Measurements from ENCODE around the gene IGLL1.
"Not testable (repeated sequence)": the region's sequence is repeated elsewhere in the genome, so short reads cannot be mapped to it uniquely, and the experiment has no call there.

Gene IGLL1

GRCh38 chr22:23541849-23542281, 38.2 kb downstream of the IGLL1 start:
- H2AFZ ChIP-seq (ENCODE audit: low read length); H3K36me3 ChIP-seq (ENCODE audit: insufficient read depth, low read length); H4K20me1 ChIP-seq (ENCODE audit: insufficient read depth, low read length); H3K27me3 ChIP-seq (ENCODE audit: insufficient read depth, low read length); H3K4me3 ChIP-seq (ENCODE audit: low read depth, low read length, poor library complexity, severe bottlenecking); H3K9me2 ChIP-seq (ENCODE audit: low read depth, low read length); H3K4me2 ChIP-seq (ENCODE audit: low read length); H3F3A ChIP-seq (ENCODE audit: insufficient read depth, low read length); H3K9ac ChIP-seq (ENCODE audit: low read length); H3K27ac ChIP-seq (ENCODE audit: low read depth, low read length, poor library complexity, severe bottlenecking); H3K9me3 ChIP-seq (ENCODE audit: low read length); H3K79me2 ChIP-seq (ENCODE audit: insufficient read depth, low read length): not testable (repeated sequence)
- TF ChIP-seq CTCF (IDR thresholded peaks at IDR 0.05; ENCODE audit: low read length), result peak; percentile 66
- peaks cover 27% of the 10 kb centered on the region for H3K4me1 ChIP-seq (ENCODE audit: insufficient read depth, low read length, severe bottlenecking)

- not testable (repeated sequence) for H3K9me3 ChIP-seq (ENCODE audit: low read length); H3K79me2 ChIP-seq (ENCODE audit: insufficient read depth, low read length); H3F3A ChIP-seq (ENCODE audit: insufficient read depth, low read length); H3K27ac ChIP-seq (ENCODE audit: low read depth, low read length, poor library complexity, severe bottlenecking); H3K9me2 ChIP-seq (ENCODE audit: low read depth, low read length); H3K27me3 ChIP-seq (ENCODE audit: insufficient read depth, low read length); H3K36me3 ChIP-seq (ENCODE audit: insufficient read depth, low read length); H3K9ac ChIP-seq (ENCODE audit: low read length); H3K4me2 ChIP-seq (ENCODE audit: low read length); H3K4me3 ChIP-seq (ENCODE audit: low read depth, low read length, poor library complexity, severe bottlenecking); H4K20me1 ChIP-seq (ENCODE audit: insufficient read depth, low read length); H2AFZ ChIP-seq (ENCODE audit: low read length)
- peaks cover 37% of the 10 kb centered on the region for H3K4me1 ChIP-seq (ENCODE audit: insufficient read depth, low read length, severe bottlenecking)
Observed at GRCh38 chr22:23540837-23541236, 39.3 kb downstream of the IGLL1 start.

GRCh38 chr22:23539839-23540198, 40.3 kb downstream of the IGLL1 start:
- H3F3A ChIP-seq (ENCODE audit: insufficient read depth, low read length); H3K79me2 ChIP-seq (ENCODE audit: insufficient read depth, low read length); H3K9me3 ChIP-seq (ENCODE audit: low read length); H3K4me2 ChIP-seq (ENCODE audit: low read length); H4K20me1 ChIP-seq (ENCODE audit: insufficient read depth, low read length); H3K9me2 ChIP-seq (ENCODE audit: low read depth, low read length); H3K9ac ChIP-seq (ENCODE audit: low read length); H2AFZ ChIP-seq (ENCODE audit: low read length); H3K36me3 ChIP-seq (ENCODE audit: insufficient read depth, low read length); H3K27me3 ChIP-seq (ENCODE audit: insufficient read depth, low read length); H3K4me3 ChIP-seq (ENCODE audit: low read depth, low read length, poor library complexity, severe bottlenecking); H3K27ac ChIP-seq (ENCODE audit: low read depth, low read length, poor library complexity, severe bottlenecking): not testable (repeated sequence)
- H3K4me1 ChIP-seq (ENCODE audit: insufficient read depth, low read length, severe bottlenecking), result peaks cover 47% of the 10 kb centered on the region

GRCh38 chr22:23539135-23539838, 40.8 kb downstream of the IGLL1 start:
- H3K9ac ChIP-seq (ENCODE audit: low read length), result peak overlapping the region; percentile 54; the same call in 1 of the 2 replicates
- peak overlapping the region; percentile 83 for H3K27ac ChIP-seq (ENCODE audit: low read depth, low read length, poor library complexity, severe bottlenecking)
- H3K4me1 ChIP-seq (ENCODE audit: insufficient read depth, low read length, severe bottlenecking), result peaks cover 48% of the 10 kb centered on the region

GRCh38 chr22:23538696-23539030, 41.4 kb downstream of the IGLL1 start:
- Histone ChIP-seq H3K9ac (ENCODE audit: low read length) (peak overlapping the region; percentile 54; the same call in 1 of the 2 replicates), H3K4me1 (ENCODE audit: insufficient read depth, low read length, severe bottlenecking) (peaks cover 52% of the 10 kb centered on the region), H3K4me2 (ENCODE audit: low read length) (peak overlapping the region; percentile 63), H3K4me3 (ENCODE audit: low read depth, low read length, poor library complexity, severe bottlenecking) (peak overlapping the region; percentile 28), H3K27ac (ENCODE audit: low read depth, low read length, poor library complexity, severe bottlenecking) (peak overlapping the region; percentile 83)
- not testable (repeated sequence) for H3K27me3 ChIP-seq (ENCODE audit: insufficient read depth, low read length); H2AFZ ChIP-seq (ENCODE audit: low read length); H3F3A ChIP-seq (ENCODE audit: insufficient read depth, low read length); H3K9me3 ChIP-seq (ENCODE audit: low read length); H3K36me3 ChIP-seq (ENCODE audit: insufficient read depth, low read length); H3K9me2 ChIP-seq (ENCODE audit: low read depth, low read length); H3K79me2 ChIP-seq (ENCODE audit: insufficient read depth, low read length); H4K20me1 ChIP-seq (ENCODE audit: insufficient read depth, low read length)

More at GRCh38 chr22:23539135-23539838, 40.8 kb downstream of the IGLL1 start:
- Histone ChIP-seq H3F3A (ENCODE audit: insufficient read depth, low read length) (no peaks in the 10 kb centered on the region; the same call in 1 of the 2 replicates), H3K4me2 (ENCODE audit: low read length) (peak overlapping the region; percentile 63), H4K20me1 (ENCODE audit: insufficient read depth, low read length) (no peaks in the 10 kb centered on the region), H3K36me3 (ENCODE audit: insufficient read depth, low read length) (no peaks in the 10 kb centered on the region), H3K27me3 (ENCODE audit: insufficient read depth, low read length) (no peaks in the 10 kb centered on the region), H3K4me3 (ENCODE audit: low read depth, low read length, poor library complexity, severe bottlenecking) (peak overlapping the region; percentile 28), H3K9me2 (ENCODE audit: low read depth, low read length) (no peaks in the 10 kb centered on the region), H3K79me2 (ENCODE audit: insufficient read depth, low read length) (no peaks in the 10 kb centered on the region), H3K9me3 (ENCODE audit: low read length) (no peaks in the 10 kb centered on the region), H2AFZ (ENCODE audit: low read length) (no peak overlapping the region)
- TF ChIP-seq EZH2 (IDR thresholded peaks at IDR 0.05; ENCODE audit: borderline replicate concordance, low read length), result no peak
- peak; percentile 89 for TF ChIP-seq CTCF (IDR thresholded peaks at IDR 0.05; ENCODE audit: low read length)

GRCh38 chr22:23537830-23538695, 42.0 kb downstream of the IGLL1 start:
- Histone ChIP-seq H3K4me2 (ENCODE audit: low read length) (peak overlapping the region; percentile 63), H3K27ac (ENCODE audit: low read depth, low read length, poor library complexity, severe bottlenecking) (peak overlapping the region; percentile 83), H3K4me3 (ENCODE audit: low read depth, low read length, poor library complexity, severe bottlenecking) (peak overlapping the region; percentile 3), H3K4me1 (ENCODE audit: insufficient read depth, low read length, severe bottlenecking) (peaks cover 55% of the 10 kb centered on the region), H3K9ac (ENCODE audit: low read length) (peak overlapping the region; percentile 54)
- H3K27me3 ChIP-seq (ENCODE audit: insufficient read depth, low read length); H3K36me3 ChIP-seq (ENCODE audit: insufficient read depth, low read length); H4K20me1 ChIP-seq (ENCODE audit: insufficient read depth, low read length); H3K9me3 ChIP-seq (ENCODE audit: low read length); H3K9me2 ChIP-seq (ENCODE audit: low read depth, low read length); H2AFZ ChIP-seq (ENCODE audit: low read length); H3K79me2 ChIP-seq (ENCODE audit: insufficient read depth, low read length); H3F3A ChIP-seq (ENCODE audit: insufficient read depth, low read length): not testable (repeated sequence)

Data from OCI-LY1 (cell line).